DOHH2 (cell line): ENCODE data around the gene PPA1.

Source experiments
- H3F3A ChIP-seq: fragments of 200-600 bp; sonication (generic), shearing (Covaris generic); 2 replicates; pipeline ENCODE4 v1.6.0; 2016; ENCODE audit warnings: antibody characterized with exemption, mild to moderate bottlenecking; ENCODE audit not compliant: control insufficient read depth, insufficient read depth
- H3K27ac ChIP-seq: fragments of 200-600 bp; sonication (generic); 2 replicates; pipeline ENCODE4 v1.5.1; 2014; ENCODE audit warnings: low read depth, mild to moderate bottlenecking, low read length, moderate library complexity
- H3K27me3 ChIP-seq: fragments of 200-600 bp; sonication (generic); 2 replicates; pipeline ENCODE4 v1.6.1; 2014; ENCODE audit warnings: mild to moderate bottlenecking, low read length, mixed read lengths; ENCODE audit not compliant: control insufficient read depth
- H3K36me3 ChIP-seq: fragments of 200-600 bp; sonication (generic); 2 replicates; pipeline ENCODE4 v1.6.1; 2014; ENCODE audit warnings: mild to moderate bottlenecking, low read length, moderate library complexity, mixed read lengths; ENCODE audit not compliant: control insufficient read depth
- H3K4me1 ChIP-seq: fragments of 200-600 bp; sonication (generic); 2 replicates; pipeline ENCODE4 v1.6.1; 2014; ENCODE audit warnings: mild to moderate bottlenecking, low read length, mixed read lengths; ENCODE audit not compliant: control insufficient read depth
- H3K4me2 ChIP-seq: fragments of 200-600 bp; sonication (generic); 2 replicates; pipeline ENCODE4 v1.6.0; 2014; ENCODE audit warnings: mild to moderate bottlenecking, low read length, moderate library complexity
- H3K4me3 ChIP-seq: fragments of 200-600 bp; sonication (generic); 2 replicates; pipeline ENCODE4 v1.5.1; 2014; ENCODE audit warnings: mild to moderate bottlenecking, low read length, mixed read lengths
- H3K79me2 ChIP-seq: fragments of 200-600 bp; sonication (generic); 2 replicates; pipeline ENCODE4 v1.6.1; 2014; ENCODE audit warnings: mild to moderate bottlenecking, low read length, mixed read lengths; ENCODE audit not compliant: control insufficient read depth
- H3K9me2 ChIP-seq: fragments of 200-600 bp; sonication (generic); replicated peaks from 2 replicates; pipeline ENCODE4 v1.6.1; 2014; ENCODE audit warnings: mild to moderate bottlenecking, low read length, mixed read lengths; ENCODE audit not compliant: control insufficient read depth
- H3K9me3 ChIP-seq: fragments of 200-600 bp; sonication (generic); 2 replicates; pipeline ENCODE4 v1.6.1; 2014; ENCODE audit warnings: antibody characterized with exemption, low read length, mixed read lengths; ENCODE audit not compliant: control insufficient read depth, insufficient read depth
- H4K20me1 ChIP-seq: fragments of 200-600 bp; sonication (generic); 2 replicates; pipeline ENCODE4 v1.6.0; 2014; ENCODE audit warnings: low read depth, mild to moderate bottlenecking, antibody characterized with exemption, low read length, moderate library complexity; ENCODE audit not compliant: control insufficient read depth, insufficient read depth
- EZH2phosphoT487 ChIP-seq: fragments of 200-600 bp; sonication (generic); IDR thresholded peaks from 2 replicates; pipeline ENCODE4 v1.6.1; 2017; ENCODE audit warnings: borderline replicate concordance, mild to moderate bottlenecking, antibody characterized with exemption, low read length, moderate library complexity, mixed read lengths
- TF ChIP-seq, protein P1 (sequence below): fragments of 200-600 bp; sonication (generic); IDR thresholded peaks from one replicate; pipeline ENCODE4 v1.5.1; 2014; ENCODE audit warnings: antibody characterized with exemption, mild to moderate bottlenecking, low read depth, low read length; ENCODE audit not compliant: poor library complexity, severe bottlenecking

The PPA1 gene

GRCh38 chr10:70198696-70199466 lies 34.3 kb downstream of the PPA1 start:
- Histone ChIP-seq H3F3A (peaks cover 18% of the 10 kb centered on the region), H4K20me1 (no peaks in the 10 kb centered on the region), H3K79me2 (no peaks in the 10 kb centered on the region), H3K9me3 (no peaks in the 10 kb centered on the region), H3K4me1 (no peaks in the 10 kb centered on the region), H3K9me2 (no peaks in the 10 kb centered on the region), H3K4me2 (no peak overlapping the region), H3K36me3 (peaks cover 60% of the 10 kb centered on the region), H3K27ac (no peak overlapping the region), H3K27me3 (no peaks in the 10 kb centered on the region), H3K4me3 (no peak overlapping the region)
- no peak for TF ChIP-seq EZH2phosphoT487
- TF ChIP-seq, protein P1, sequence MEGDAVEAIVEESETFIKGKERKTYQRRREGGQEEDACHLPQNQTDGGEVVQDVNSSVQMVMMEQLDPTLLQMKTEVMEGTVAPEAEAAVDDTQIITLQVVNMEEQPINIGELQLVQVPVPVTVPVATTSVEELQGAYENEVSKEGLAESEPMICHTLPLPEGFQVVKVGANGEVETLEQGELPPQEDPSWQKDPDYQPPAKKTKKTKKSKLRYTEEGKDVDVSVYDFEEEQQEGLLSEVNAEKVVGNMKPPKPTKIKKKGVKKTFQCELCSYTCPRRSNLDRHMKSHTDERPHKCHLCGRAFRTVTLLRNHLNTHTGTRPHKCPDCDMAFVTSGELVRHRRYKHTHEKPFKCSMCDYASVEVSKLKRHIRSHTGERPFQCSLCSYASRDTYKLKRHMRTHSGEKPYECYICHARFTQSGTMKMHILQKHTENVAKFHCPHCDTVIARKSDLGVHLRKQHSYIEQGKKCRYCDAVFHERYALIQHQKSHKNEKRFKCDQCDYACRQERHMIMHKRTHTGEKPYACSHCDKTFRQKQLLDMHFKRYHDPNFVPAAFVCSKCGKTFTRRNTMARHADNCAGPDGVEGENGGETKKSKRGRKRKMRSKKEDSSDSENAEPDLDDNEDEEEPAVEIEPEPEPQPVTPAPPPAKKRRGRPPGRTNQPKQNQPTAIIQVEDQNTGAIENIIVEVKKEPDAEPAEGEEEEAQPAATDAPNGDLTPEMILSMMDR = no peak

DNA sequence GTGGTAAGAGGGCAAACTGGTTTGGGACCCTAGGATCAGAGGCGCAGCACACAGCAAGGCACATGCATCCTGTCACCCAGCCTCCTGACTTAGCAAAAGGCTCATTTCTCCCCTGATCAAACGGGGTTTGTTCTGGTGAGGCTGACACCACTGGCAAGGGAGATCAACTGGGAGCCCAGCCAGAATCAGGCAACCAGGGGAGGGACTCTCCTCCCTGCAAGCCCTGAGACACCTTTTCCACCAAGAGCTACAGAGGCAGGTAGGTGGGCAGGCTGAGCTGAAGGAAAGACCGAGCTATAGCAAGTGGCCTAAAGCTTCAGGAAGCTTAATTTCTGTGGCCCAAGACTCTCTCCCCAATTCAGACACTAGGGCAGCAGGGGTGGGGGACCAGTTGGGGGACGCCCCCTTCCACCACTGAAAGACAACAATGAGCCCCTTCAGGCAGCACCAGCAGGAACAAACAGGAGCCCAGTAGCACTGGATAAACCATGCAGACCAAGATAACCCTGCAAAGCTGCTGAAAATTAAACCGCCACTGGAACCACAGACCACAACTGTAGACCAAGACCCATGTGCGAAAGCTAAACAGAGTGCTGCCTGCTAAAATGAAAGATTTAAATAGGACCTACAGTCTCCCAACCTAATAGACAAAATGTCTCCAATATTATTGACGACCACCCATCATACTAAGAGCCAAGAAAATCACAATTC lies 35.8 kb downstream of the PPA1 start:
- H3K9me3 ChIP-seq = no peaks in the 10 kb centered on the region
- no peak overlapping the region for H3K4me3 ChIP-seq
- TF ChIP-seq, protein P1 = no peak
- no peak for TF ChIP-seq EZH2phosphoT487
- no peaks in the 10 kb centered on the region for H3K27me3 ChIP-seq
- H3K4me1 ChIP-seq = no peaks in the 10 kb centered on the region
- H3K79me2 ChIP-seq = no peaks in the 10 kb centered on the region
- H3K27ac ChIP-seq = no peak overlapping the region
- peaks cover 25% of the 10 kb centered on the region for H3F3A ChIP-seq
- no peaks in the 10 kb centered on the region for H4K20me1 ChIP-seq
- no peak overlapping the region for H3K4me2 ChIP-seq
- H3K9me2 ChIP-seq = no peaks in the 10 kb centered on the region
- H3K36me3 ChIP-seq = peaks cover 45% of the 10 kb centered on the region

GRCh38 chr10:70193391-70193844 lies 39.8 kb downstream of the PPA1 start:
- H4K20me1 ChIP-seq = no peaks in the 10 kb centered on the region
- peaks cover 11% of the 10 kb centered on the region for H3K4me1 ChIP-seq
- H3K36me3 ChIP-seq = peaks cover 7% of the 10 kb centered on the region
- H3K27ac ChIP-seq = no peak overlapping the region
- no peaks in the 10 kb centered on the region for H3K9me3 ChIP-seq
- H3K9me2 ChIP-seq = no peaks in the 10 kb centered on the region
- no peaks in the 10 kb centered on the region for H3K79me2 ChIP-seq
- no peak overlapping the region for H3K4me2 ChIP-seq
- H3K4me3 ChIP-seq = no peak overlapping the region
- peaks cover 22% of the 10 kb centered on the region for H3F3A ChIP-seq
- H3K27me3 ChIP-seq = no peaks in the 10 kb centered on the region
- TF ChIP-seq, protein P1 = no peak
- TF ChIP-seq EZH2phosphoT487 = no peak
